Chondrocyte (in vitro differentiated cells): ENCODE data around the gene KLHL8. TPM values are rescaled to one million over a fixed set of nuclear protein-coding genes. Genes with fewer than 3 reads are reported as not detected.

Experiments
- DNase-seq: peaks from one replicate; pipeline ENCODE4 v3.0.0; 2021; ENCODE audit warnings: mixed read lengths, low spot score
- H3K27ac Mint-ChIP-seq: one replicate; pipeline ENCODE4 v1.8.0; 2021; ENCODE audit warnings: mild to moderate bottlenecking, moderate library complexity, mixed read lengths; ENCODE audit not compliant: unreplicated experiment
- H3K27me3 Mint-ChIP-seq: 2 replicates; pipeline ENCODE4 v1.8.0; 2021; ENCODE audit warnings: low read depth, mixed read lengths
- H3K36me3 Mint-ChIP-seq: 2 replicates; pipeline ENCODE4 v1.8.0; 2021; ENCODE audit warnings: low read depth, mixed read lengths
- H3K4me1 Mint-ChIP-seq: 2 replicates; pipeline ENCODE4 v1.8.0; 2021; ENCODE audit warnings: low read depth, mild to moderate bottlenecking, mixed read lengths
- H3K4me3 Mint-ChIP-seq: one replicate; pipeline ENCODE4 v1.8.0; 2021; ENCODE audit warnings: mild to moderate bottlenecking, moderate library complexity, mixed read lengths; ENCODE audit not compliant: unreplicated experiment
- H3K9me3 Mint-ChIP-seq: 2 replicates; pipeline ENCODE4 v1.8.0; 2021; ENCODE audit warnings: low read depth, mixed read lengths
- CTCF ChIP-seq: fragments of 200-600 bp; sonication (generic); IDR thresholded peaks from 2 replicates; pipeline ENCODE4 v1.5.0; 2021; ENCODE audit warnings: antibody characterized with exemption, mild to moderate bottlenecking, moderate library complexity
- total RNA-seq: library from RNA; stranded (reverse); gene quantifications from 3 replicates; pipeline ENCODE4 v1.2.1, GENCODE V29; 2021

The KLHL8 gene
- total RNA-seq, 1 donor from 2014 or later = 9.1 TPM

- H3K36me3 Mint-ChIP-seq = no peaks in the 10 kb centered on the region
- no peak for TF ChIP-seq CTCF
- H3K4me1 Mint-ChIP-seq = peaks cover 5% of the 10 kb centered on the region
- no peak overlapping the region for H3K27ac Mint-ChIP-seq
- DNase-seq = no peak
- H3K9me3 Mint-ChIP-seq = no peaks in the 10 kb centered on the region
- no peak overlapping the region for H3K4me3 Mint-ChIP-seq
- no peaks in the 10 kb centered on the region for H3K27me3 Mint-ChIP-seq
Measured at GRCh38 chr4:87230806-87231205, 10.4 kb upstream of the KLHL8 start.

- Mint-ChIP-seq H3K4me3 (no peak overlapping the region), H3K4me1 (no peaks in the 10 kb centered on the region), H3K9me3 (no peaks in the 10 kb centered on the region), H3K27me3 (no peaks in the 10 kb centered on the region), H3K27ac (no peak overlapping the region), H3K36me3 (no peaks in the 10 kb centered on the region)
- TF ChIP-seq CTCF = no peak
- DNase-seq = no peak
Measured at GRCh38 chr4:87229979-87230378, 9.6 kb upstream of the KLHL8 start.

GRCh38 chr4:87228262-87228860 is 7.9 kb upstream of the KLHL8 start:
- H3K27ac Mint-ChIP-seq = no peak overlapping the region
- H3K27me3 Mint-ChIP-seq = no peaks in the 10 kb centered on the region
- DNase-seq = no peak
- no peaks in the 10 kb centered on the region for H3K4me1 Mint-ChIP-seq
- H3K36me3 Mint-ChIP-seq = no peaks in the 10 kb centered on the region
- no peak overlapping the region for H3K4me3 Mint-ChIP-seq
- no peak for TF ChIP-seq CTCF
- no peaks in the 10 kb centered on the region for H3K9me3 Mint-ChIP-seq

- Mint-ChIP-seq H3K4me3 (no peak overlapping the region), H3K27ac (no peak overlapping the region), H3K36me3 (no peaks in the 10 kb centered on the region), H3K9me3 (no peaks in the 10 kb centered on the region), H3K27me3 (no peaks in the 10 kb centered on the region), H3K4me1 (no peaks in the 10 kb centered on the region)
- no peak for TF ChIP-seq CTCF
- no peak for DNase-seq
Measured at GRCh38 chr4:87227751-87228151, 7.3 kb upstream of the KLHL8 start.

- no peak for DNase-seq
- no peaks in the 10 kb centered on the region for H3K27me3 Mint-ChIP-seq
- no peaks in the 10 kb centered on the region for H3K36me3 Mint-ChIP-seq
- H3K27ac Mint-ChIP-seq = no peak overlapping the region
- no peaks in the 10 kb centered on the region for H3K9me3 Mint-ChIP-seq
- peaks cover 1% of the 10 kb centered on the region for H3K4me1 Mint-ChIP-seq
- H3K4me3 Mint-ChIP-seq = no peak overlapping the region
- TF ChIP-seq CTCF = no peak
Measured at GRCh38 chr4:87225936-87226335, 5.5 kb upstream of the KLHL8 start.
